ACHN (cell line): Measurements from ENCODE around the gene ZBTB9.

Source experiments
- DNase-seq: peaks from one replicate; pipeline ENCODE4 v3.0.0-alpha.2; 2015
- in situ Hi-C: cut with HindIII; loops from 2 replicates; pipeline ENCODE4 v1.10.0; 2017; ENCODE audit warnings: low sequenced_read_pairs, low pct_ligation_motif_present, low pct_unique_long_range_greater_than_20kb

ZBTB9 gene, protein sequence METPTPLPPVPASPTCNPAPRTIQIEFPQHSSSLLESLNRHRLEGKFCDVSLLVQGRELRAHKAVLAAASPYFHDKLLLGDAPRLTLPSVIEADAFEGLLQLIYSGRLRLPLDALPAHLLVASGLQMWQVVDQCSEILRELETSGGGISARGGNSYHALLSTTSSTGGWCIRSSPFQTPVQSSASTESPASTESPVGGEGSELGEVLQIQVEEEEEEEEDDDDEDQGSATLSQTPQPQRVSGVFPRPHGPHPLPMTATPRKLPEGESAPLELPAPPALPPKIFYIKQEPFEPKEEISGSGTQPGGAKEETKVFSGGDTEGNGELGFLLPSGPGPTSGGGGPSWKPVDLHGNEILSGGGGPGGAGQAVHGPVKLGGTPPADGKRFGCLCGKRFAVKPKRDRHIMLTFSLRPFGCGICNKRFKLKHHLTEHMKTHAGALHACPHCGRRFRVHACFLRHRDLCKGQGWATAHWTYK

GRCh38 chr6:33454009-33454946 is at the start of gene ZBTB9:
Gene ZBTB9, plus strand, starts transcription at chr6:33454576. Its CDS starts 525 bp downstream, at chr6:33455101.
- in situ Hi-C loops: no loop called here
- DNase-seq: peak; percentile 95

- in situ Hi-C loops: no loop called here
- DNase-seq: no peak
These were observed 49.5 kb upstream of the ZBTB9 start for GRCh38 chr6:33404884-33405283.

- in situ Hi-C loops: no loop called here
These were observed 48.9 kb upstream of the ZBTB9 start for GRCh38 chr6:33405386-33405940.

DNA sequence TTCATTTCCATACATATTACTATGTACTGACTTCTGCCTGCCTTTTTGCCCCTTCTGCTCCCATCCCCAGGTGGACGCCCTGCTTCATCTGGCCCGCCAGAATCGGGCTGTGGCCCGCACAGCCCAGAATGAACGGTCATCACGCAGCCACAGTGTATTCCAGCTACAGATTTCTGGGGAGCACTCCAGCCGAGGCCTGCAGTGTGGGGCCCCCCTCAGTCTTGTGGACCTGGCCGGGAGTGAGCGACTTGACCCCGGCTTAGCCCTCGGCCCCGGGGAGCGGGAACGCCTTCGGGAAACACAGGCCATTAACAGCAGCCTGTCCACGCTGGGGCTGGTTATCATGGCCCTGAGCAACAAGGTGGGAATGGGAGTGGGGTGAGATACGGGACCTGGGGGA is 48.2 kb upstream of the ZBTB9 start:
- in situ Hi-C loops: no loop called here
- DNase-seq: no peak

More at GRCh38 chr6:33405386-33405940, 48.9 kb upstream of the ZBTB9 start:
- DNase-seq: no peak

DNA sequence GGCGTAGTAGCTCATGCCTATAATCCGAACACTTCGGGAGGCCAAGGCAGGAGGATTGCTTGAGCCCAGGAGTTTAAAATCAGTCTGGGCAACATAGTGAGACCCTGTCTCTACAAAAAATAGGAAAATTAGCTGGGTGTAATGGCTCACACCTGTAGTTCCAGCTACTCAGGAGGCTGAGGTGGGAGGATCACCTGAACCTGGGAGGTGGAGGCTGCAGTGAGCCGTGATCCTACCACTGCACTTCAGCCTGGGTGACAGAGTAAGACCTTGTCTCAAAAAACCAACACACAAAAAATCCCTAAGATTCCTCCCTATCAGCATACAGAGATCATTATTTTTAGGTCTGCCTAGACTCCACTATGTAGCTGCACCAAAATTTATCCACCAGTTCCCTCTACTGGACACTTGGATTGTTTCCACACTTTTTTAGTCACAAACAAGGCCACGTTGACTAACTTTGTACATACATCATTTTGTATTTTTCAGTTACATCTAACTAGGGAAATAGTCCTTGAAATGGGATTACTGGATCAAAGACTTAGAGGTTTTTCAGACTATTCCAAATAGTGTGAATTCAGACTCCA is 47.2 kb upstream of the ZBTB9 start:
- peak; percentile 55 for DNase-seq
- in situ Hi-C loops: no loop called here

DNA sequence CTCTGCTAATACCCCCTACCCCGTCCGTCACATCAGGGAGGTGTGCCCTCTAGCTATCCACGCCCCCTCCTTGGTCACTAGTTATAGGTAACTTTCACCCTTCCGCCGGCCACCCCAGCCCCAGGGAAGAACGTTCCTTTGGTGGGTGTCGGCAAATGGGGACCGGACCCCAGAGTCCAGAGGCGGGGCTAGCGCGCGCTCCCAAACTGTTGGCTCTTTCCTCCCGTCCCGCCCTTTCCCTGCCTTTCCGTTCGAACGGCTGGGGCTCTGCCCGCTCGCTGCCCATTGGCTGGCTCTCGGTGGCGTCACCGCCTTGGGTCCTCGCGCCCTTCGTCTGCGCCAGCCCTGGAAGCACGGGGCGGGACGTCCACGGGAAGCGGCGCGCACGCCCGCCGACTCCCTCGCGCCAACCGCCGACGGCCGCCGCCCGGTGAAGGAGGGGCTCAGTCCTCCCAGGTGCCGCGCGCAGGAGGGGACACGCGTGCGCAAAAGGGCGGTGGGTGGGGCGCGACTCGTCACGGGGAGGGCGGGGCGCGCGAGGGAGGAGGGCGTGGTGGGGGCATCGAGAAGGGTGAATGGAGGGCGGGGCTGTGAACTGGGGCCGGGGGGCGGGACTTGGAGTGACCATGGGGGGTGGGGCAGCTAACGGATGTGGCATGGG is 44.2 kb upstream of the ZBTB9 start:
- peak; percentile 95 for DNase-seq
- in situ Hi-C loops: no loop called here

DNA sequence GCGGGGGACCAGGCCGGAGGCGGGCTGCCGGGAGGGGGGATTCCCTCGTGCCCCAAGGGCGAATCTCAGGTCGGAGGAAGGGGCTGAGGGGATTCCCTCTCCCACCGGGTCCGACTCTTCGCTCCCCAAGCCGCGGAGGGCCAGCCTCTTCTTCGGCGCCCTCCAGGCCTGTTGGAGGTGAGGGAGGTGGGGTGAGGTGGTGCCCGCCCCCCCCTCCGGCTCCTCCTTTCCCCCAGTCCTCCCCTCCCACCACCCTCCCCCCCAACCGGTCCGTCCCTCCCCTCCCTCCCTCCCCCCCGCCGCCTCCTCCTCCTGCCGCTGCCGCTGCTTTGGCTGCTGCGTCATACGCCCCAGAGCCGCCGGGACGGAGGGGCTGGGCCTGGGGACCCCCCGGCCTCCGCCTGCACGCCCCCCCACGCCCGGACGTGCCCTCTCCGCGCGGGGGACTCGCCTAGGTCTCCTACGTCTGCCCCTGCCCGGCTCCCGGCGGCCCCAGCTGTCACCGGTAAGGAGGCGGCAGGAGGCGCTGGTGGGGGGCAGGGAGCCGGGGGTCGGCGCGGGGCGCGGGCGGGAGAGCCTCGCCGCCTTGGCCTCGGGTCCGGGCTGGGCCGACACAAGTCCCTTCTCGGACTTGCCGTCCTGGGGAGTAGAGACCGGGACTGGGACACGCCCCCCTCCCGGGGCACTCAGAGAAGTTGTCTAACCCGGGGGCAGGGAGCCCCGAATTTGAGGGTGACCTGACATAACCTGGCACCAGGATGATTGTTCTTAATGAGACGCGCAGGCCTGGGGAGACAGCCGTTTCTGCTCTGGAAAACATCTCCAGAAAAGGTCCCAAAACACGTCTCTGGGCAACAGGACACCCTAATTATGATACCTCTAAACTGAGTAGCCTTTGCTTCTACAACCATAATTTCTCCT is 43.4 kb upstream of the ZBTB9 start, which contains the start of gene PHF1:
PHF1 (plus strand) TSS at position 304 of the 921 bp plus-strand sequence. CDS start 1,250 bp downstream, outside the sequence.
- peak; percentile 59 for DNase-seq
- in situ Hi-C loops: no loop called here

DNA sequence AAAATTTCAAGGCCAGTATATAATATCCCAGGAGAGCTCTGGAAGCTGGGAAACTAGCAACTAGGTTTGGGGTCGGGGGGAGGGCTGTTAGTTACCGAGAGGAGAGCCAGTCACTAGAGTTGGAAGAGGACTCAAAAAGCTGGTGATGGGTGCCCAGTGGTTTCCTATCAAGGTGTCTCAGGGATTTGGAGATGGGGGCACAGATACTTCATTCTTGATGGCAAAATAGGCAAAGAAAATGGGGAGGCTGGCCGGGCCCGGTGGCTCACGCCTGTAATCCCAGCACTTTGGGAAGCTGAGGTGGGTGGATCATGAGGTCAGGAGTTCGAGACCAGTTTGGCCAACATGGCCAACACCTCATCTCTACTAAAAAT is 42.8 kb upstream of the ZBTB9 start:
- no peak for DNase-seq
- in situ Hi-C loops: no loop called here

DNA sequence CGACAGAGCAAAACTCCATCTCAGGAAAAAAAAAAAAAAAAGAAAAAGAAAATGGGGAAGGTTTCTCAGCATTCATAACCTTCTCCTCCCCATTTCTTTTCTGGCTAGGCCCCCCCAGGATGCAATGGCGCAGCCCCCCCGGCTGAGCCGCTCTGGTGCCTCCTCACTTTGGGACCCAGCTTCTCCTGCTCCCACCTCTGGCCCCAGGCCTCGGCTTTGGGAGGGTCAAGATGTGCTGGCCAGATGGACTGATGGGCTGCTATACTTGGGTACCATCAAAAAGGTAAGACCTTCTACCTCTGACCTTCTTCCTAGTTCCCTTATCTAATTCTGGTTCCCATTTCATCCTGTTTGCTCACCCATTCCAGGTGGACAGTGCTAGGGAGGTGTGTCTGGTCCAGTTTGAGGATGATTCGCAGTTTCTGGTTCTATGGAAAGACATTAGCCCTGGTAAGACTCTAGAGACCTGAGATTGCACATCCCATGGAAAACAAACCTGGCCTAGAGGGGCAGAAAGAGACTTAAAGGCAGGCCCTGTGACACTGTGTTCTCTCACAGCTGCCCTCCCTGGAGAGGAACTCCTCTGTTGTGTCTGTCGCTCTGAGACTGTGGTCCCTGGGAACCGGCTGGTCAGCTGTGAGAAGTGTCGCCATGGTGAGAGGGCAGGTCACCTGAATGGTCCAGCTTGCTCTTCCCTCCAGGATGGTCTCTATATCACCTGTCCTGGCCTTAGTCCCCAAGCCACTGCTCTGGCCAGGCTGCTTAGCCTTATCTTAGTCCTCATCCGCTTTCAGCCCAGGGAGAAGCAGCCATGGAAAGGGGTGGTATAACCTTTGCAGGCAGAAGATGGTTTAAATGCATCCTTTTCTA is 42.0 kb upstream of the ZBTB9 start:
- in situ Hi-C loops: no loop called here
- no peak for DNase-seq

GRCh38 chr6:33413241-33414120 is 40.9 kb upstream of the ZBTB9 start:
- DNase-seq: no peak
- in situ Hi-C loops: no loop called here

- DNase-seq: peak; percentile 46
- in situ Hi-C loops: no loop called here
These were observed 39.6 kb upstream of the ZBTB9 start for GRCh38 chr6:33414592-33415271.

GRCh38 chr6:33415831-33416230 is 38.5 kb upstream of the ZBTB9 start:
- in situ Hi-C loops: no loop called here
- no peak for DNase-seq

- no peak for DNase-seq
- in situ Hi-C loops: no loop called here
These were observed 37.8 kb upstream of the ZBTB9 start for GRCh38 chr6:33416386-33417127.

DNA sequence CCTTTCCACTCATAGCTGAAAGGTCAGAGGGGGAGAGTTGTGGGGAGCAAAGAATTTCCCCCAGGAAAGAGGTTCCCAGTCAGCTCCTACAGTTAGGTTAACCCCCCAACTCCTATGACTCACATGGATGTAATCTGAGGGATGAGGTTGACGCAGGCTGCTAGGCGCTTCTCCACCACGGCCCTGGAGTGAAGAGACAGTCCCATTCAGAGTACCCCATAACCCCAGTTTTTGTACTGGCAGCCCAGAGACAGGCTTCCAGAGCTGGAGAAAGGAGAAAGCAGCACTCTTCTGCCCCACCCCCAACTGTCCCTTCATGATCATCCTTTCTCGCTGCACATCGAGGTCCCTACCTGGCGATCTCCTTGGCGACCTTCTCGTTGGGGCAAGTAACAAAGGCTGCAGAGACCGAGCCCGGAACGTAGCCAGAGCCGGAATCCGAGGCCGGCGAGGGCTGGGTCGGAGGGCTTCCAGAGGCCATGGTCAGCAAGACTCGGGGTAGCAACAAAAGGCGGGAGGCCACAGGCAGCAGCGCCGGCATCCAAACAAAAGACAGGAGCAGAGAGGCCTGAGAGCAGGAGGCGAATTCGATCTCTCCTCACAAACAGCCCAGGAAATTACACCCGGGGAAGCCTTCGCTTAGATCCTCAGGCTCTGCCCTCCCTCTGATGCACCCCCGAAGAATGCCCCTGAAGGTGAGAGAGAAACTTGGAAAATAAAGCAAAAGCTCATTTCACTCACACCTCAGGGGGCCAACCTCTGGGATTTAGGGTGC is 37.1 kb upstream of the ZBTB9 start:
- peak; percentile 76 for DNase-seq
- in situ Hi-C loops: no loop called here
